Measurements from ENCODE around the gene CEACAM3. TPM values are rescaled to one million over a fixed set of nuclear protein-coding genes. Genes with fewer than 3 reads are reported as not detected.
"Not testable (repeated sequence)": the region's sequence is repeated elsewhere in the genome, so short reads cannot be mapped to it uniquely, and the experiment has no call there.

CEACAM3 gene
- not detected for total RNA-seq

- no peak for ATAC-seq
Measured at GRCh38 chr19:41796362-41796761, at the start of gene CEACAM3. CEACAM3 (plus strand) TSS chr19:41796587; CDS start chr19:41796678, 91 bp downstream.

- peak; percentile 73 for ATAC-seq
Measured at GRCh38 chr19:41746593-41747227, 49.7 kb upstream of the CEACAM3 start.

- no peak for ATAC-seq
Measured at GRCh38 chr19:41748012-41748411, 48.4 kb upstream of the CEACAM3 start.

GRCh38 chr19:41750248-41751134 is 45.9 kb upstream of the CEACAM3 start:
- ATAC-seq: peak; percentile 67

GRCh38 chr19:41753159-41753558 is 43.2 kb upstream of the CEACAM3 start:
- ATAC-seq: no peak

GRCh38 chr19:41753936-41754529 is 42.4 kb upstream of the CEACAM3 start:
- peak; percentile 49 for ATAC-seq

- peak; percentile 28 for ATAC-seq
Measured at GRCh38 chr19:41755328-41755913, 41.0 kb upstream of the CEACAM3 start, which contains the start of gene CEACAM6. CEACAM6 (plus strand) TSS chr19:41755530; CDS start chr19:41755639, 109 bp downstream.

GRCh38 chr19:41758846-41759245 is 37.5 kb upstream of the CEACAM3 start:
- ATAC-seq: peak; percentile 70

- no peak for ATAC-seq
Measured at GRCh38 chr19:41767115-41767514, 29.3 kb upstream of the CEACAM3 start.

GRCh38 chr19:41768105-41768504 is 28.3 kb upstream of the CEACAM3 start:
- ATAC-seq: not testable (repeated sequence)

- ATAC-seq: no peak
Measured at GRCh38 chr19:41769608-41770007, 26.8 kb upstream of the CEACAM3 start.

GRCh38 chr19:41771410-41771809 is 25.0 kb upstream of the CEACAM3 start:
- peak; percentile 24 for ATAC-seq

- peak; percentile 94 for ATAC-seq
Measured at GRCh38 chr19:41774515-41774980, 21.8 kb upstream of the CEACAM3 start.

- peak; percentile 40 for ATAC-seq
Measured at GRCh38 chr19:41776700-41777099, 19.7 kb upstream of the CEACAM3 start.

- no peak for ATAC-seq
Measured at GRCh38 chr19:41783612-41784011, 12.8 kb upstream of the CEACAM3 start.

- ATAC-seq: no peak
Measured at GRCh38 chr19:41784312-41784711, 12.1 kb upstream of the CEACAM3 start.

GRCh38 chr19:41784743-41785142 is 11.6 kb upstream of the CEACAM3 start:
- no peak for ATAC-seq

- peak; percentile 87 for ATAC-seq
Measured at GRCh38 chr19:41785653-41786052, 10.7 kb upstream of the CEACAM3 start.

GRCh38 chr19:41787055-41787454 is 9.3 kb upstream of the CEACAM3 start:
- ATAC-seq: no peak

- not testable (repeated sequence) for ATAC-seq
Measured at GRCh38 chr19:41788518-41788917, 7.9 kb upstream of the CEACAM3 start.

- ATAC-seq: not testable (repeated sequence)
Measured at GRCh38 chr19:41789053-41789452, 7.3 kb upstream of the CEACAM3 start.

GRCh38 chr19:41792513-41793413 is 3.6 kb upstream of the CEACAM3 start:
- ATAC-seq: peak; percentile 28

All from esophagus mucosa (tissue), 1 donor.